NCI-H82 (cell line): ENCODE measurements around the gene HTR3B.
A peak's percentile ranks its signal among the peaks of the same experiment; 100 is the strongest.

ENCODE experiments used
- DNase-seq: peaks from one replicate; lab custom pipeline; 2025; lab: John Stamatoyannopoulos, UW

The HTR3B gene

GRCh38 chr11:113991718-113992458, 87.3 kb downstream of the HTR3B start:
- peak; percentile 91 for DNase-seq

GRCh38 chr11:113992459-113993110, 88.0 kb downstream of the HTR3B start:
- peak; percentile 98 for DNase-seq

- peak; percentile 74 for DNase-seq
Observed at GRCh38 chr11:113994077-113994954, 89.7 kb downstream of the HTR3B start.
